HepG2 (cell line): ENCODE data around the gene SH3PXD2A. TPM values are rescaled to one million over a fixed set of nuclear protein-coding genes. Genes with fewer than 3 reads are reported as not detected.

Source experiments
- ATAC-seq: fragments of 200-7000 bp; cut with Tn5 transposase; 3 replicates; pipeline ENCODE4 v1.9.1; 2020; ENCODE audit warnings: mild to moderate bottlenecking, moderate library complexity
- BruUV-seq: library from RNA; stranded (reverse); fragments of 400-500 nt; replicated peaks from 2 replicates; lab custom pipeline; 2021; lab: Mats Ljungman, UMichigan
- CTCF ChIA-PET: fragments of 300-600 bp; formaldehyde crosslinking; extraction: SDS; loops from one replicate; lab custom pipeline; 2021; ENCODE audit warnings: low total read pairs, inconsistent platforms, low intra/inter-chr PET ratio; lab: Yijun Ruan, JAX
- POLR2A ChIA-PET: fragments of 350-600 bp; sonication (Branson Sonifier 250); formaldehyde crosslinking; loops from one replicate; lab custom pipeline; 2020; ENCODE audit warnings: antibody characterized with exemption, inconsistent platforms; lab: Yijun Ruan, JAX
- DNase-seq: peaks from one replicate; pipeline ENCODE4 v3.0.0-alpha.2; 2015; ENCODE audit warnings: low spot score
- FAIRE-seq: peaks from 3 replicates; lab custom pipeline; 2011; peaks lifted over from hg19 to GRCh38; lab: Jason Lieb, UNC
- H2AFZ ChIP-seq: one replicate; pipeline ENCODE4 v1.6.1; 2011; ENCODE audit warnings: low read length, inconsistent platforms
- H3K27ac ChIP-seq: fragments of 300-600 bp; 3 replicates; pipeline ENCODE4 v1.8.0; 2011; ENCODE audit warnings: mixed run types, mild to moderate bottlenecking, mixed read lengths, low read length, inconsistent platforms; ENCODE audit not compliant: insufficient read depth; ENCODE audit errors: extremely low read length
- H3K27me3 ChIP-seq, 2 experiments: fragments of 200-600 bp in 1 of 2; 2 replicates in 1 of 2; 3 replicates in 1 of 2; pipeline versions ENCODE4 v1.6.0 to v1.8.0; 2011; ENCODE audit warnings: low read length in 2 of 2, mild to moderate bottlenecking in 2 of 2, moderate library complexity in 2 of 2, inconsistent platforms in 1 of 2; ENCODE audit not compliant: insufficient read depth in 2 of 2, control insufficient read depth in 1 of 2
- H3K36me3 ChIP-seq, 2 experiments: fragments of 200-600 bp in 1 of 2; replicated peaks in 1 of 2; 2 replicates in 1 of 2; 3 replicates in 1 of 2; pipeline versions ENCODE4 v1.5.1 to v1.8.0; 2011; ENCODE audit warnings: low read length in 2 of 2, inconsistent platforms in 1 of 2; ENCODE audit not compliant: insufficient read depth in 2 of 2, control insufficient read depth in 1 of 2
- H3K4me1 ChIP-seq: 2 replicates; pipeline ENCODE4 v1.5.1; 2012; ENCODE audit warnings: low read length, inconsistent platforms; ENCODE audit not compliant: insufficient read depth
- H3K4me2 ChIP-seq: 2 replicates; pipeline ENCODE4 v1.6.0; 2011; ENCODE audit warnings: low read depth, low read length, inconsistent platforms
- H3K4me3 ChIP-seq, 3 experiments: fragments of 200-600 bp in 1 of 3; sonication (generic), shearing (Covaris generic) in 1 of 3; replicated peaks in 1 of 3; 2 replicates each; pipeline ENCODE4 v1.5.1; 2011 to 2016; ENCODE audit warnings: low read length in 3 of 3, inconsistent platforms in 2 of 3, low read depth in 2 of 3, mild to moderate bottlenecking in 2 of 3, control low read depth in 1 of 3, mixed read lengths in 1 of 3; ENCODE audit not compliant: insufficient read depth in 1 of 3
- H3K79me2 ChIP-seq: one replicate; pipeline ENCODE4 v1.6.1; 2011; ENCODE audit warnings: low read length, inconsistent platforms; ENCODE audit not compliant: insufficient read depth
- H3K9ac ChIP-seq: 2 replicates; pipeline ENCODE4 v1.6.0; 2011; ENCODE audit warnings: mild to moderate bottlenecking, low read depth, low read length, inconsistent platforms; ENCODE audit not compliant: insufficient read depth
- H3K9me3 ChIP-seq: 2 replicates; pipeline ENCODE4 v1.5.1; 2012; ENCODE audit warnings: mild to moderate bottlenecking, low read length
- H4K20me1 ChIP-seq: 2 replicates; pipeline ENCODE4 v1.6.0; 2011; ENCODE audit warnings: inconsistent platforms, mild to moderate bottlenecking, low read length, moderate library complexity; ENCODE audit not compliant: insufficient read depth
- SRSF1 ChIP-seq: fragments of 200-400 bp; formaldehyde crosslinking; optimal IDR thresholded peaks from 2 replicates; pipeline ENCODE3; 2017; ENCODE audit warnings: mild to moderate bottlenecking, low read depth, low read length, moderate library complexity
- TCF12 ChIP-seq, 2 experiments: fragments of 450-650 bp in 1 of 2; sonication (generic) in 1 of 2; formaldehyde crosslinking in 1 of 2; IDR thresholded peaks; 2 replicates each; pipeline versions ENCODE4 v1.6.1 to v1.8.0; 2017 to 2022; ENCODE audit warnings: antibody characterized with exemption in 1 of 2, mild to moderate bottlenecking in 1 of 2, missing genetic modification reagents in 1 of 2, moderate library complexity in 1 of 2
- ZKSCAN1 ChIP-seq: fragments of 150-350 bp; IDR thresholded peaks from 2 replicates; pipeline ENCODE4 v1.6.1; 2014; ENCODE audit warnings: low read length
- ZNF280B ChIP-seq: sonication (generic); formaldehyde crosslinking; IDR thresholded peaks from 2 replicates; pipeline ENCODE4 v1.5.0; 2020; ENCODE audit warnings: missing genetic modification reagents, mild to moderate bottlenecking, borderline replicate concordance
- ZNF691 ChIP-seq: sonication (generic); formaldehyde crosslinking; IDR thresholded peaks from 2 replicates; pipeline ENCODE4 v1.4.0; 2020; ENCODE audit warnings: missing genetic modification reagents, low read depth, mild to moderate bottlenecking, borderline replicate concordance
- ZNF709 ChIP-seq: sonication (generic); formaldehyde crosslinking; IDR thresholded peaks from 2 replicates; pipeline ENCODE4 v1.5.0; 2020; ENCODE audit warnings: mild to moderate bottlenecking, missing genetic modification reagents
- WGBS: methylation state at CpG from one replicate; pipeline ENCODE4 v1.1.6; 2017; ENCODE audit warnings: low lambda C conversion rate; 5-methylcytosine and 5-hydroxymethylcytosine counted together
- in situ Hi-C: cut with HindIII; loops from 2 replicates; pipeline ENCODE4 v1.10.0; 2017; ENCODE audit warnings: low pct_unique_long_range_greater_than_20kb; ENCODE audit not compliant: extremely low pct_ligation_motif_present
- intact Hi-C: fragments of 100-400 bp; cut with micrococcal nuclease; formaldehyde crosslinking; loops from one replicate; pipeline ENCODE4 v1.10.0; 2022; ENCODE audit not compliant: unreplicated experiment
- polyA plus RNA-seq, 8 experiments: library from polyadenylated mRNA; depleted of rRNA in 3 of 8; stranded (reverse) in 7 of 8; unstranded in 1 of 8; fragments of >200 nt; fragmentation: Illumina TruSeq in 4 of 8; extraction: Trizol in 4 of 8; gene quantifications; 2 replicates each; pipeline versions ENCODE4 v1.2.1 to v1.2.3, GENCODE V29; 2011 to 2016; ENCODE audit warnings: low read depth in 4 of 8, missing spikeins in 1 of 8, mixed read lengths in 1 of 8; ENCODE audit not compliant: insufficient read depth in 1 of 8
- total RNA-seq, 5 experiments: library from RNA; depleted of rRNA; stranded (reverse); fragments of >200 nt; fragmentation: Illumina TruSeq; extraction: Trizol; gene quantifications; 2 replicates each; pipeline ENCODE4 v1.2.3, GENCODE V29; 2016; ENCODE audit warnings: low read depth in 1 of 5
- TF ChIP-seq, protein P1 (sequence below): sonication (generic); formaldehyde crosslinking; IDR thresholded peaks from 2 replicates; pipeline ENCODE4 v1.4.0; 2020; ENCODE audit warnings: missing genetic modification reagents

Gene SH3PXD2A
- total and polyA plus RNA-seq, 2 of the 13 experiments (the other 11 are each of a cell fraction or from before 2014, with no cell fraction given) = 11.1 to 11.3 TPM

DNA sequence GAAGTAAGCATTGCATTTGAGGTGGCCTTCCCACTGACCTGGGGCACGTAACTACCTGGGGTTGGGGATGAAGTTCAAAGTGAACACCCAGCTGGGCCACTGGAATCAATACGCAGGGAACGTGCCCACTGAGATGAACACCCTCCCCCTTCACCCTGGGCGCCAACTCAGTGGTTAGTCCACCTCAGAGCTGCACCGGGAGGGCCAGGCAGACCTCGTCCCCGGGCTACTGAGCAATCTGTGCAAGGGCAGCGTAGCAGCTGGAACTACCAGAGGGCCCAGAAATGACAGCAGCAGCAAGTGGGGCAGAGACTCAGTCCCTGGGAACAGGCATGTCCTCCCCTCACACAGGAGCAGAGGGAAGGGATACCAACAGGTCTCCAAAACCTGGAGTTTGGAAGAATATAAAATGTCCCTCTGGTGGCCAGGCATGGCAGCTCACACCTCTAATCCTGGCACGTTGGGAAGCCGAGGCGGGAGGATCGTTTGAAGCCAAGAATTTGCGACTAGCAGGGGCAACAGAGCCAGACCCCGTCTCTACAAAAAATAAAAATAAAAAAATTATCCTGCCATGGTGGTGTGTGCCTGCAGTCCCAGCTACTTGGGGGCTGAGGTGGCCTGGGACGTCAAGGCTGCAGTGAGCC is 143.9 kb downstream of the SH3PXD2A start:
- CTCF ChIA-PET = interaction anchor here (1.5 to 2.0 kb wide), 2 partner anchors 150 to 177 kb away, joined by 4 to 8 read pairs; no protein-coding TSS in a partner anchor
- DNase-seq = no peak
- BruUV-seq = no TSS peak
- Histone ChIP-seq H2AFZ (no peak overlapping the region), H3K4me2 (no peak overlapping the region), H3K9me3 (no peaks in the 10 kb centered on the region), H3K27ac (no peak overlapping the region), H3K9ac (no peak overlapping the region), H3K36me3 (peaks cover 23 to 51% of the 10 kb centered on the region in 2 experiments), H4K20me1 (peaks cover 13% of the 10 kb centered on the region; the same call in 1 of the 2 replicates), H3K27me3 (no peaks in the 10 kb centered on the region), H3K79me2 (no peaks in the 10 kb centered on the region), H3K4me3 (no peak overlapping the region), H3K4me1 (peaks cover 45% of the 10 kb centered on the region)
- WGBS = 97% methylated on average over 14 of the region's 15 CpGs
- TF ChIP-seq TCF12 (IDR thresholded peaks at IDR 0.05) (no peak), TCF12 (CRISPR knock-in tag; IDR thresholded peaks at IDR 0.05) (no peak), ZNF280B (0 out of 2 replicates have a peak, but pooled peaks have one; percentile 19)
- POLR2A ChIA-PET = interaction anchor here (0.9 kb wide), 1 partner anchor 156 kb away, joined by 3 read pairs; no protein-coding TSS in a partner anchor
- ATAC-seq = no peak
- intact Hi-C loops (no loop called here), in situ Hi-C loops (loop anchor here (5.0 kb wide), 1 partner anchor 146 kb away; the partner anchor contains the start of gene SH3PXD2A)
- no peak for FAIRE-seq

GRCh38 chr10:103710490-103710889 is 144.9 kb downstream of the SH3PXD2A start:
- no peak for DNase-seq
- Histone ChIP-seq H3K27ac (no peak overlapping the region), H3K9me3 (no peaks in the 10 kb centered on the region), H3K36me3 (peaks cover 23 to 59% of the 10 kb centered on the region in 2 experiments), H3K27me3 (no peaks in the 10 kb centered on the region), H3K9ac (no peak overlapping the region), H3K4me2 (no peak overlapping the region), H3K4me3 (no peak overlapping the region), H3K4me1 (peaks cover 35% of the 10 kb centered on the region), H2AFZ (no peak overlapping the region), H4K20me1 (peaks cover 13% of the 10 kb centered on the region; the same call in 1 of the 2 replicates), H3K79me2 (no peaks in the 10 kb centered on the region)
- POLR2A ChIA-PET = no interaction called here
- in situ Hi-C loops = loop anchor here (5.0 kb wide), 1 partner anchor 147 kb away; the partner anchor contains the start of gene SH3PXD2A
- no TSS peak for BruUV-seq
- CTCF ChIA-PET = no interaction called here
- WGBS = 99% methylated on average over 4 of the region's 4 CpGs
- ATAC-seq = no peak
- no peak for FAIRE-seq
- intact Hi-C loops = no loop called here
- TF ChIP-seq ZNF709 (CRISPR knock-in tag) = no peak
- TF ChIP-seq ZKSCAN1 = no peak
- no peak for TF ChIP-seq SRSF1
- TF ChIP-seq, protein P1, sequence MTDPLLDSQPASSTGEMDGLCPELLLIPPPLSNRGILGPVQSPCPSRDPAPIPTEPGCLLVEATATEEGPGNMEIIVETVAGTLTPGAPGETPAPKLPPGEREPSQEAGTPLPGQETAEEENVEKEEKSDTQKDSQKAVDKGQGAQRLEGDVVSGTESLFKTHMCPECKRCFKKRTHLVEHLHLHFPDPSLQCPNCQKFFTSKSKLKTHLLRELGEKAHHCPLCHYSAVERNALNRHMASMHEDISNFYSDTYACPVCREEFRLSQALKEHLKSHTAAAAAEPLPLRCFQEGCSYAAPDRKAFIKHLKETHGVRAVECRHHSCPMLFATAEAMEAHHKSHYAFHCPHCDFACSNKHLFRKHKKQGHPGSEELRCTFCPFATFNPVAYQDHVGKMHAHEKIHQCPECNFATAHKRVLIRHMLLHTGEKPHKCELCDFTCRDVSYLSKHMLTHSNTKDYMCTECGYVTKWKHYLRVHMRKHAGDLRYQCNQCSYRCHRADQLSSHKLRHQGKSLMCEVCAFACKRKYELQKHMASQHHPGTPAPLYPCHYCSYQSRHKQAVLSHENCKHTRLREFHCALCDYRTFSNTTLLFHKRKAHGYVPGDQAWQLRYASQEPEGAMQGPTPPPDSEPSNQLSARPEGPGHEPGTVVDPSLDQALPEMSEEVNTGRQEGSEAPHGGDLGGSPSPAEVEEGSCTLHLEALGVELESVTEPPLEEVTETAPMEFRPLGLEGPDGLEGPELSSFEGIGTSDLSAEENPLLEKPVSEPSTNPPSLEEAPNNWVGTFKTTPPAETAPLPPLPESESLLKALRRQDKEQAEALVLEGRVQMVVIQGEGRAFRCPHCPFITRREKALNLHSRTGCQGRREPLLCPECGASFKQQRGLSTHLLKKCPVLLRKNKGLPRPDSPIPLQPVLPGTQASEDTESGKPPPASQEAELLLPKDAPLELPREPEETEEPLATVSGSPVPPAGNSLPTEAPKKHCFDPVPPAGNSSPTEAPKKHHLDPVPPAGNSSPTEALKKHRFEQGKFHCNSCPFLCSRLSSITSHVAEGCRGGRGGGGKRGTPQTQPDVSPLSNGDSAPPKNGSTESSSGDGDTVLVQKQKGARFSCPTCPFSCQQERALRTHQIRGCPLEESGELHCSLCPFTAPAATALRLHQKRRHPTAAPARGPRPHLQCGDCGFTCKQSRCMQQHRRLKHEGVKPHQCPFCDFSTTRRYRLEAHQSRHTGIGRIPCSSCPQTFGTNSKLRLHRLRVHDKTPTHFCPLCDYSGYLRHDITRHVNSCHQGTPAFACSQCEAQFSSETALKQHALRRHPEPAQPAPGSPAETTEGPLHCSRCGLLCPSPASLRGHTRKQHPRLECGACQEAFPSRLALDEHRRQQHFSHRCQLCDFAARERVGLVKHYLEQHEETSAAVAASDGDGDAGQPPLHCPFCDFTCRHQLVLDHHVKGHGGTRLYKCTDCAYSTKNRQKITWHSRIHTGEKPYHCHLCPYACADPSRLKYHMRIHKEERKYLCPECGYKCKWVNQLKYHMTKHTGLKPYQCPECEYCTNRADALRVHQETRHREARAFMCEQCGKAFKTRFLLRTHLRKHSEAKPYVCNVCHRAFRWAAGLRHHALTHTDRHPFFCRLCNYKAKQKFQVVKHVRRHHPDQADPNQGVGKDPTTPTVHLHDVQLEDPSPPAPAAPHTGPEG (CRISPR knock-in tag) = no peak
- no peak for TF ChIP-seq ZNF691 (CRISPR knock-in tag)
